Measurements from ENCODE around the gene ZNF337. TPM values are rescaled to one million over a fixed set of nuclear protein-coding genes. Genes with fewer than 3 reads are reported as not detected.
"Not testable (repeated sequence)": the region's sequence is repeated elsewhere in the genome, so short reads cannot be mapped to it uniquely, and the experiment has no call there.

Gene ZNF337
- total and polyA plus RNA-seq, 8 donors, result 3.5 to 21.0 (median 15.5) TPM

GRCh38 chr20:25644814-25645213 is 51.8 kb downstream of the ZNF337 start:
- TF ChIP-seq EP300 (IDR thresholded peaks at IDR 0.05), result no peak
- TF ChIP-seq, protein P1, sequence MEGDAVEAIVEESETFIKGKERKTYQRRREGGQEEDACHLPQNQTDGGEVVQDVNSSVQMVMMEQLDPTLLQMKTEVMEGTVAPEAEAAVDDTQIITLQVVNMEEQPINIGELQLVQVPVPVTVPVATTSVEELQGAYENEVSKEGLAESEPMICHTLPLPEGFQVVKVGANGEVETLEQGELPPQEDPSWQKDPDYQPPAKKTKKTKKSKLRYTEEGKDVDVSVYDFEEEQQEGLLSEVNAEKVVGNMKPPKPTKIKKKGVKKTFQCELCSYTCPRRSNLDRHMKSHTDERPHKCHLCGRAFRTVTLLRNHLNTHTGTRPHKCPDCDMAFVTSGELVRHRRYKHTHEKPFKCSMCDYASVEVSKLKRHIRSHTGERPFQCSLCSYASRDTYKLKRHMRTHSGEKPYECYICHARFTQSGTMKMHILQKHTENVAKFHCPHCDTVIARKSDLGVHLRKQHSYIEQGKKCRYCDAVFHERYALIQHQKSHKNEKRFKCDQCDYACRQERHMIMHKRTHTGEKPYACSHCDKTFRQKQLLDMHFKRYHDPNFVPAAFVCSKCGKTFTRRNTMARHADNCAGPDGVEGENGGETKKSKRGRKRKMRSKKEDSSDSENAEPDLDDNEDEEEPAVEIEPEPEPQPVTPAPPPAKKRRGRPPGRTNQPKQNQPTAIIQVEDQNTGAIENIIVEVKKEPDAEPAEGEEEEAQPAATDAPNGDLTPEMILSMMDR (IDR thresholded peaks at IDR 0.05), result no peak
- no peak for TF ChIP-seq POLR2AphosphoS5 (IDR thresholded peaks at IDR 0.05)
- TF ChIP-seq POLR2A (IDR thresholded peaks at IDR 0.05), result no peak
- intact Hi-C loops (cut with DNase I; ENCODE audit: low total_unique reads), result no loop called here
- DNase-seq, result no peak
- Histone ChIP-seq H3K4me3 (no peak overlapping the region), H3K27me3 (no peaks in the 10 kb centered on the region), H3K27ac (no peak overlapping the region), H3K36me3 (peaks cover 0 to 40% (median 29%) of the 10 kb centered on the region in 4 donors), H3K9me3 (peaks cover 0 to 3% (median 0%) of the 10 kb centered on the region in 4 donors), H3K4me1 (no peaks in the 10 kb centered on the region)
- WGBS, 5 donors, result 81 to 99% (median 96%) methylated on average over 3 of the region's 3 CpGs

DNA sequence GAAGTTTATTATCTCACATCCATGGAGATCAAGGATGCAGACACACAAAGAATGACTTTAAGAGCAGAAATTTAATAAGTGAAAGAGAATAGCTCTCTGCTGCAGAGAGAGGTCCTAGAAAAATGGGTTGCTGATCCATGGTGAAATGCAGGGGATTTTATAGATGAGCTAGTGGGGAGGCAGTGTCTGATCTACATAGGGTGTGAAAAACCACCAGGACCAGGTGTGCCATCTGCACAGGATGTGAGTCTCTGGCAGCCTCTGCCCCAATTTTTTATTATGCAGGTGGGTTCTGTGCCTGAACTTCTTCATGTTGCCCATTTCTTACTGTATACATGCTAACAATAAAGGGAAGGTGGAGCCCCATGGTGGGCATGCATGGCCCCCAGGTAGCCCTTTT is 52.9 kb downstream of the ZNF337 start:
- H3K36me3 ChIP-seq, result peaks cover 0 to 38% (median 30%) of the 10 kb centered on the region in 4 donors
- no peaks in the 10 kb centered on the region for H3K4me1 ChIP-seq
- intact Hi-C loops (cut with DNase I; ENCODE audit: low total_unique reads), result no loop called here
- DNase-seq, result no peak
- peaks cover 0 to 3% (median 0%) of the 10 kb centered on the region in 4 donors for H3K9me3 ChIP-seq
- no peak overlapping the region for H3K4me3 ChIP-seq
- H3K27me3 ChIP-seq, result no peaks in the 10 kb centered on the region
- H3K27ac ChIP-seq, result no peak overlapping the region
- TF ChIP-seq POLR2AphosphoS5 (IDR thresholded peaks at IDR 0.05), result no peak
- no peak for TF ChIP-seq POLR2A (IDR thresholded peaks at IDR 0.05)
- no peak for TF ChIP-seq EP300 (IDR thresholded peaks at IDR 0.05)
- TF ChIP-seq, protein P1 (IDR thresholded peaks at IDR 0.05), result no peak

DNA sequence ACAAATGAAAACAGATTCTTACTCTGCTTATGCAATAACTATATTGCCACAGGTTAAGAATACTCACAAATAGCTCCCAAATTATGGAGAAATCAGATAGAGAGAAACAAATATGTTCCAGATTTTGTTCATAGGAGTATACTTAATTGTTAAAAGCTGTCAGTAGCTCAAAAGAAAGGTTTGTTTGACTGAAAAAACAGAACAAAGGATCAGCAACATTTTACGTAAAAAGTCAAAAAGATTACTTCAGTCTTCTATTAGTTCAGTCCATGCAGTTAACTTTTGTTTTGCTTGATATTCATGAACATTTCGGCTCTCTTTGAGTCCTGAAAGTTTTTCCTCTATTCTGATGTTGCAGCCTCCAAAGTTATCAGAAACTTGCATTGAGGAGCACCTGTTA is 59.4 kb downstream of the ZNF337 start:
- TF ChIP-seq POLR2AphosphoS5 (IDR thresholded peaks at IDR 0.05), result no peak
- TF ChIP-seq, protein P1 (IDR thresholded peaks at IDR 0.05), result no peak
- TF ChIP-seq POLR2A (IDR thresholded peaks at IDR 0.05), result no peak
- H3K9me3 ChIP-seq, result peaks cover 0 to 7% (median 3%) of the 10 kb centered on the region in 4 donors
- H3K27ac ChIP-seq, result no peak overlapping the region
- WGBS, 5 donors, result 94 to 99% (median 96%) methylated on average over 2 of the region's 2 CpGs
- H3K27me3 ChIP-seq, result no peaks in the 10 kb centered on the region
- DNase-seq, result no peak
- intact Hi-C loops (cut with DNase I; ENCODE audit: low total_unique reads), result no loop called here
- H3K36me3 ChIP-seq, result peaks cover 0 to 30% (median 26%) of the 10 kb centered on the region in 4 donors
- H3K4me1 ChIP-seq, result no peaks in the 10 kb centered on the region
- no peak overlapping the region for H3K4me3 ChIP-seq

- H3K36me3 ChIP-seq, result peaks cover 0 to 28% (median 25%) of the 10 kb centered on the region in 4 donors
- H3K4me1 ChIP-seq, result no peaks in the 10 kb centered on the region
- WGBS, 5 donors, result 74 to 88% (median 85%) methylated on average over 5 of the region's 5 CpGs
These were observed 63.5 kb downstream of the ZNF337 start for GRCh38 chr20:25632940-25633790.

GRCh38 chr20:25630615-25631014 is 66.0 kb downstream of the ZNF337 start:
- 94 to 98% (median 96%) methylated on average over 2 of the region's 2 CpGs for WGBS, 5 donors
- H3K27me3 ChIP-seq; H3K4me1 ChIP-seq; H3K4me3 ChIP-seq; intact Hi-C loops (cut with DNase I; ENCODE audit: low total_unique reads); H3K9me3 ChIP-seq; H3K27ac ChIP-seq; DNase-seq: not testable (repeated sequence)
- H3K36me3 ChIP-seq, result peaks cover 0 to 18% (median 13%) of the 10 kb centered on the region in 4 donors

More at GRCh38 chr20:25632940-25633790, 63.5 kb downstream of the ZNF337 start:
- Histone ChIP-seq H3K27ac (no peak overlapping the region), H3K9me3 (peaks cover 0 to 7% (median 3%) of the 10 kb centered on the region in 4 donors), H3K4me3 (no peak overlapping the region), H3K27me3 (no peaks in the 10 kb centered on the region)
- TF ChIP-seq POLR2AphosphoS5 (IDR thresholded peaks at IDR 0.05) (no peak), POLR2A (IDR thresholded peaks at IDR 0.05) (no peak), EP300 (IDR thresholded peaks at IDR 0.05) (no peak)
- TF ChIP-seq, protein P1 (IDR thresholded peaks at IDR 0.05), result no peak
- DNase-seq, result no peak
- intact Hi-C loops (cut with DNase I; ENCODE audit: low total_unique reads), result no loop called here

Measured in stomach (tissue), 9 donors.